ENCODE measurements around the gene POLR3E.

Gene POLR3E

DNA sequence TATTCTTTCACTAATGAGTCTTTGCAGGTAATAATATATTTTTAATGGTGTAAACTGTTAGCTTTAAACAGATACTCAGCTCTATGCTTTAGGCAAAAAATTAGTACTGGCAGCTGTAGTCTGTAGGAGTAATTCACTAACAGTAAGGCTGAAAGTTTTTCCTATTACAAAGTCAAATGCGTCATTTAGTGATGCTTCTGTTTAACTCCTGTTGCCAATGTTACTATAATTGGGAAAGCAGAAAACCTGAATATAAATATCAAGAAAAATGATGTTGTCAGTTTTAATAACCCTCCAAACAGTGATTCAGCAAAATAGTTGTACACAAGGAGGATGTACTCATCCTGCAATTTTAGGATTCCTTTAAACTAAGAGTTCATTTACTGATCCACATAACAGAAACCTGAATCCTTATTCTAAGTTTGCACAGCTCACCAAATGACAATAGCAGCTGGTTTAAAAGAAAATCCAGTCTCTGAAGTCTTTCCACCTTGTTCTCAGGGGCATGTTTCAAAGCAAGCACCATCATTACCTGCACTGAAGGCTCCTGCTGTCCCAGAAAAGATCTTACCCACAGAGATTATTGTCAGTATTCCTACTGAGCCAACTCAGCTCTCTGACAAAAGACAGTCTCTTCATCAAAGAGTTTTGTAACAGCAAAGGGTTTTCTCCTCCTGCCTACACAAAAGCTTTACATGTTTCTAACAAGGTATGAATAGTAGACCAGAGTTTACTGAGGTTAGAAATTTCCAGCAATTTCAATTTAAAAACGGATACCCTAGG is 73.0 kb downstream of the POLR3E start:
- Histone ChIP-seq H3K4me3 (ENCODE audit: low read depth in 1 of 2, low read length in 2 of 2) (no peak overlapping the region), H4K20me1 (ENCODE audit: insufficient read depth, low read length) (peaks cover 18% of the 10 kb centered on the region; the same call in 1 of the 2 replicates), H3K4me1 (ENCODE audit: insufficient read depth, low read length) (peaks cover 46% of the 10 kb centered on the region), H3K4me2 (ENCODE audit: insufficient read depth, low read length) (peak overlapping the region; percentile 25; the same call in 1 of the 2 replicates), H3K9ac (ENCODE audit: low read depth, low read length) (no peak overlapping the region), H3K9me3 (ENCODE audit: insufficient read depth, low read length, severe bottlenecking) (no peaks in the 10 kb centered on the region), H3K79me2 (ENCODE audit: insufficient read depth, low read length) (peaks cover 68% of the 10 kb centered on the region), H3K27me3 (ENCODE audit: insufficient read depth, low read length, poor library complexity) (no peaks in the 10 kb centered on the region), H2AFZ (ENCODE audit: low read depth, low read length) (no peak overlapping the region), H3K27ac (ENCODE audit: low read length) (no peak overlapping the region; the same call in 1 of the 2 replicates), H3K36me3 (ENCODE audit: insufficient read depth, low read length) (no peaks in the 10 kb centered on the region)
- no peak for ATAC-seq (ENCODE audit: insufficient read depth, low read depth)
- TF ChIP-seq, protein P1, sequence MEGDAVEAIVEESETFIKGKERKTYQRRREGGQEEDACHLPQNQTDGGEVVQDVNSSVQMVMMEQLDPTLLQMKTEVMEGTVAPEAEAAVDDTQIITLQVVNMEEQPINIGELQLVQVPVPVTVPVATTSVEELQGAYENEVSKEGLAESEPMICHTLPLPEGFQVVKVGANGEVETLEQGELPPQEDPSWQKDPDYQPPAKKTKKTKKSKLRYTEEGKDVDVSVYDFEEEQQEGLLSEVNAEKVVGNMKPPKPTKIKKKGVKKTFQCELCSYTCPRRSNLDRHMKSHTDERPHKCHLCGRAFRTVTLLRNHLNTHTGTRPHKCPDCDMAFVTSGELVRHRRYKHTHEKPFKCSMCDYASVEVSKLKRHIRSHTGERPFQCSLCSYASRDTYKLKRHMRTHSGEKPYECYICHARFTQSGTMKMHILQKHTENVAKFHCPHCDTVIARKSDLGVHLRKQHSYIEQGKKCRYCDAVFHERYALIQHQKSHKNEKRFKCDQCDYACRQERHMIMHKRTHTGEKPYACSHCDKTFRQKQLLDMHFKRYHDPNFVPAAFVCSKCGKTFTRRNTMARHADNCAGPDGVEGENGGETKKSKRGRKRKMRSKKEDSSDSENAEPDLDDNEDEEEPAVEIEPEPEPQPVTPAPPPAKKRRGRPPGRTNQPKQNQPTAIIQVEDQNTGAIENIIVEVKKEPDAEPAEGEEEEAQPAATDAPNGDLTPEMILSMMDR (IDR thresholded peaks at IDR 0.05; ENCODE audit: borderline replicate concordance, extremely low read depth, low read length, poor library complexity, severe bottlenecking), result no peak
- TF ChIP-seq EZH2 (IDR thresholded peaks at IDR 0.05; ENCODE audit: borderline replicate concordance, low read depth, low read length, severe bottlenecking), result no peak
- no peak for DNase-seq

DNA sequence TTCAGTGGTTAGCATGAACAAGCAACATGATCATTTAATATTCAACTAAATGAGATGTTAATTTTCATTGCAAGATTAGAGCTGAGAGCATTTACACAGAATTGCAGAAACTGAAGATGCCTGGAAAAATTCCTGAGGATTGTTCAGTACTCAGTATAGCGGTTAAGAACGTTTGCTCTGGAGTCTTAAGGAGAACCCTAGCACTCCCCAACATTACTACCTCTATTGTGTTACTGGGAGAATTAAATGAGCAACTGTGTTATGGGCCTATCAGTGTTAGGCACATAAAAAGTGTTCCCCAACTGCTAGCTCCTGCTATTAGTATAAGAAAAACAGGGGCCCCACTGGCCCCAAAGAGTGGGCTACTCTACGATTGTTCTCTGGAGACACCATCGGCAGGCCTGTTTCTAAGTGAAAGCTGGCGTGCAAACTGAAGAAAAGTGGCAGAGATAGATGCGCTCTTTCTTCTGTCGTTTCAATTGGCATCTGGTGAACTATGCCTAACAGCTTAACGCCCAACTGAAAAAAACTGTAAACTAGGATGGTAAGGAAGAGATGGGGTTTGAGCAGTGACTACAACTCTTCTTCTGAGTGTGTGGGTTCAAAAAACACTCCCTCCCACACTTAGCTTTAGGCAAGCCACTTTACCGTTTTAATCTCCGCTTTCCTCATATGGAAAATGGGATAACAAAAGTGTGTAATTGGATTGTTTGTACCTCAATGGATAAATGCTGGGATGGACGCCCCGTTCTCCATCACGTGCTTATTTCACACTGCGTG is 75.9 kb downstream of the POLR3E start:
- H3K9me3 ChIP-seq (ENCODE audit: insufficient read depth, low read length, severe bottlenecking), result no peaks in the 10 kb centered on the region
- H4K20me1 ChIP-seq (ENCODE audit: insufficient read depth, low read length), result peaks cover 8% of the 10 kb centered on the region; the same call in 1 of the 2 replicates
- peak overlapping the region; percentile 65; the same call in 1 of the 2 replicates for H3K27ac ChIP-seq (ENCODE audit: low read length)
- no peak for ATAC-seq (ENCODE audit: insufficient read depth, low read depth)
- H3K4me3 ChIP-seq (ENCODE audit: low read depth in 1 of 2, low read length in 2 of 2), result peak overlapping the region; percentile 75 to 77
- peak; percentile 16 for DNase-seq
- peaks cover 50% of the 10 kb centered on the region for H3K79me2 ChIP-seq (ENCODE audit: insufficient read depth, low read length)
- peak overlapping the region; percentile 85 for H2AFZ ChIP-seq (ENCODE audit: low read depth, low read length)
- peak overlapping the region; percentile 87 for H3K4me2 ChIP-seq (ENCODE audit: insufficient read depth, low read length)
- H3K4me1 ChIP-seq (ENCODE audit: insufficient read depth, low read length), result peaks cover 49% of the 10 kb centered on the region
- H3K36me3 ChIP-seq (ENCODE audit: insufficient read depth, low read length), result no peaks in the 10 kb centered on the region
- H3K9ac ChIP-seq (ENCODE audit: low read depth, low read length), result peak overlapping the region; percentile 77
- TF ChIP-seq, protein P1 (IDR thresholded peaks at IDR 0.05; ENCODE audit: borderline replicate concordance, extremely low read depth, low read length, poor library complexity, severe bottlenecking), result no peak
- TF ChIP-seq EZH2 (IDR thresholded peaks at IDR 0.05; ENCODE audit: borderline replicate concordance, low read depth, low read length, severe bottlenecking), result no peak
- H3K27me3 ChIP-seq (ENCODE audit: insufficient read depth, low read length, poor library complexity), result no peaks in the 10 kb centered on the region

DNA sequence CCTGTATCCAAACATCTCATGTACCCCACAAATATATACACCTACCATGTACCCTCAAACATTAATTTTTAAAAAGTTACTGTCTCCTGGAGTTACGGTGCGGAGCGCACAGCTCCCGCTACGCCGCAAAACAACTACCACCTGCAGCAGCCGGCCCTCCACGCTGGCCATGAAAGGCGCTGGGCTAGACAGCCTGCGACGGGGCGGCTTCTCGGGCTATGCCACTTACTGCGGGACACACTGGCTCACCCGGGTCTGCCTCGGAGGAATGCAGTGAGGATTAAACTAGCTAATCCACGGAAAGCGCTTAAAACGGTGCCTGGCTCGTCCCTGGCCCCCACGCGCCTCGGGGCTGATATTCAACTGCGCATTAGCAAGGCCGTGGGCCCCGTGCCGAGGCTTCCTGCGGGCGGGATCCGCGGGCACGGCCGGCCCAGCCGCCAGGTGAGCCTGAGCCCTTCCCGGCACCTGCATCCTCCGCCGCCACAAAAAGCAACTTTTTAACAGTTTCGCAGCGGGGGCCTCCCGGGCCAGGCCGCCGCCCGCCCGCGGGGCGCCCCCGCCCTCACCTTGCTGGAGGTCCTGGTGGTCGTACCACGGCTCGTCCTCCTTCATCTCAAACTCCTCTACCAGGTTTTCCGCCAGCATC is 76.6 kb downstream of the POLR3E start:
- peak overlapping the region; percentile 87 for H3K4me2 ChIP-seq (ENCODE audit: insufficient read depth, low read length)
- no peaks in the 10 kb centered on the region for H3K9me3 ChIP-seq (ENCODE audit: insufficient read depth, low read length, severe bottlenecking)
- H3K4me3 ChIP-seq (ENCODE audit: low read depth in 1 of 2, low read length in 2 of 2), result peak overlapping the region; percentile 75 to 77
- H3K36me3 ChIP-seq (ENCODE audit: insufficient read depth, low read length), result no peaks in the 10 kb centered on the region
- no peaks in the 10 kb centered on the region for H3K27me3 ChIP-seq (ENCODE audit: insufficient read depth, low read length, poor library complexity)
- TF ChIP-seq, protein P1 (IDR thresholded peaks at IDR 0.05; ENCODE audit: borderline replicate concordance, extremely low read depth, low read length, poor library complexity, severe bottlenecking), result no peak
- TF ChIP-seq EZH2 (IDR thresholded peaks at IDR 0.05; ENCODE audit: borderline replicate concordance, low read depth, low read length, severe bottlenecking), result no peak
- H3K27ac ChIP-seq (ENCODE audit: low read length), result peak overlapping the region; percentile 65
- ATAC-seq (ENCODE audit: insufficient read depth, low read depth) (peak; percentile 21), DNase-seq (peak; percentile 47)
- peaks cover 44% of the 10 kb centered on the region for H3K79me2 ChIP-seq (ENCODE audit: insufficient read depth, low read length)
- peaks cover 8% of the 10 kb centered on the region; the same call in 1 of the 2 replicates for H4K20me1 ChIP-seq (ENCODE audit: insufficient read depth, low read length)
- H3K9ac ChIP-seq (ENCODE audit: low read depth, low read length), result peak overlapping the region; percentile 77
- H3K4me1 ChIP-seq (ENCODE audit: insufficient read depth, low read length), result peaks cover 49% of the 10 kb centered on the region
- peak overlapping the region; percentile 85 for H2AFZ ChIP-seq (ENCODE audit: low read depth, low read length)

Data from DND-41 (cell line).